Activated T-cell treated with anti-CD3 and anti-CD28 coated beads, Interleukin-2, amount 50 U/mL, for 48 hours (primary cell): Measurements from ENCODE around the gene LIM2.
A peak's percentile ranks its signal among the peaks of the same experiment; 100 is the strongest.

Source experiments
- DNase-seq, 2 experiments: peaks; one replicate each; pipeline ENCODE4 v3.0.0-alpha.2; 2020

LIM2 gene

DNA sequence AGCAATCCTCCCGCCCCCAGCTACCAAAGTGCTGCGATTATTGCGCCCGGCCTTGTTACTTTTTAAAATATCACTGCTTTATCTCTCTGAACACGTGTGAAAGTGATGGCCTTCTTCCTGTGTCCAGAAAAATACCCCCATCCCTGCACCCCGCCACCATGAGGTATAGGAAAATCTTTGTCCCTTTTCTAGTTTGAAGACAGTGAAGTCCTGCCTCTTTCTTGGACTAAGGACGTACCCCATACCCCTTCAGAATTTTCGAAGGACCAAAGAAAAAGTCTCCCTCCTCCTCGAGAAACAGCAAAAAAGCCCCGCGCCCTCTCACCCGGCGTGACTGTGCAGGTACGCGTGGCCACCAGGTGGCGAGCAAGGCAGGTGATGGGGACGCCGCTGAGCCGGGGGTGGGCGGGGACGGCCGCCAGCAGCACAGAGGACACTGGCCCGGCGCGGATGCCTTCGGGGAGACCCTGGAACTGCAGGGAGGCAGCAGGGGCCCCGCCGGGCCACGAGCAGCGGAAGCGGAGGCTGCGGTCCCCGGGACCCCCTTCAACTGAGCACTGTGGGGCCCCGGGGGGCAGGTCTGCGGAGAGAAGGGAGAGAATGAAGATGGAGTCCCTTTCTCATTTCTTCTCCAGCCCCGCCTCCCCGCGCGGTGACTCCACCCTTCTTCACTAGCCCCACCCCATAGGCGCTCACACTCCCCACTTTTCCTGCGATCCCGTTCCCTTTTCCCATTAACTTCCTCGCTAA, 49.0 kb downstream of the LIM2 start:
- peak; percentile 95 for DNase-seq

DNA sequence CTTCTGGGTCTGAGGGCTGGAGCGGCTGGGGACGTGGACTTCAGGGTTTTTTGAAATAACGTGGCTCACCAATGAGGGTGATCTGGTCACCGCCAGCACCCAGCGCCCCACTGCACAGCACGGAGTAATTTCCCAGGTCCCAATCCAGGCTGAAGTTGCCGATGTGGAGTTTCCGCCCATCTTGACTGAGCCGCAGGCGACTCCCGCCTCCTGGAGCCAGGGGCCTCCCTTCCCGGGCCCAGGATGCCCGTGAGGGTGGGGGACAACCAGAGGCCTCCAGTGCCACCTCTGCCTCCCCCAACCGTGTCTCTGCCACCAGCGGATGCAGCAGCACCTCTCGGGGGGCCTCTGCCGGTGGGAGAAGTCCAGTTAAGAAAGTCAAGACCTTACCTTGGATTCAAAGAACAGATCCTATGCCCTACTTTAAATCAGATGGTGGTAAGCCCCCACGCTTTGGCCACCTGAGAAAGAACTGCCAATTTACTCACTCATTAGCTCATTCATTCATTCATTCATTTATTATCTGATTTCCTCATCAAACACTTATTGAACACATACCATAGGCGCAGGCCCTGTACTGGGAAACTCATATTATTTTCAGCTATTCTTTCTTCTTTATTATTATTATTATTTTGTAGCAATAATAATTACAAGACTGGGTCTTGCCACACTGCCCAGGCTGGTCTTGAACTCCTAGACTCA, 49.8 kb downstream of the LIM2 start:
- DNase-seq, result no peak

DNA sequence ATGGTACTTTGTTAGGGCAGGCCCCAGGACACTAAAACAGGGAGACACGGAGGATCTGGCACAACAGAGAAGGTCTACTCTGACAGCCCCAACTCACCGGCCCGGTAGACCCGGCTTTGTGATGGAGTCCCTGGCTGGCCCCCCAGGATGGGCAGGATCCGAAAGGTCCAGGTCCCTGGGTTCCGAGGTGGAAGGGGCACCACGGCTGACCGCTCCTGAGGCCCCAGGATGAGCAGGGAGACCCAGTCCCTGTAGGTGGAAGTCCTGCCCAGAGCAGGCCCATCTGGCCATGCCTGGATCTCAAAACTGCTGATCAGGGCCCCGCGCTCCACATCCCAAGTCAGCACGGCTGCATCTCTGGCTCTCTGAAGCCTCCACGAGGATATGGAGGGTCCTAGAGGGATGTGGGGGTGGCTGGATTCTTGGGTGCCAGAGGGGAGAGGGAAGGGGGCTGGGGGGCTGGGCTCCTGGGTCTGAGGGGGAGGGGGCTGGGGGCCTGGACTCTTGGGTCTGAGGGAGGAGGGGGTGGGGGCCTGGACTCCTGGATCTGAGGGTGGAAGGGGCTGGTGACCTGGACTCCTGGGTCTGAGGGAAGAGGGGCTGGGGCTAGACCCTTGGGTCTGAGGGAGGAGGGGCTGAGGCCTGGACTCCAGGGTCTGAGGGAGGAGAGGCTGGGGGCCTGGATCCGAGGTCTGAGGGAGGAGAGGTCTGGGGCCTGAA, 50.5 kb downstream of the LIM2 start:
- DNase-seq, result no peak

DNA sequence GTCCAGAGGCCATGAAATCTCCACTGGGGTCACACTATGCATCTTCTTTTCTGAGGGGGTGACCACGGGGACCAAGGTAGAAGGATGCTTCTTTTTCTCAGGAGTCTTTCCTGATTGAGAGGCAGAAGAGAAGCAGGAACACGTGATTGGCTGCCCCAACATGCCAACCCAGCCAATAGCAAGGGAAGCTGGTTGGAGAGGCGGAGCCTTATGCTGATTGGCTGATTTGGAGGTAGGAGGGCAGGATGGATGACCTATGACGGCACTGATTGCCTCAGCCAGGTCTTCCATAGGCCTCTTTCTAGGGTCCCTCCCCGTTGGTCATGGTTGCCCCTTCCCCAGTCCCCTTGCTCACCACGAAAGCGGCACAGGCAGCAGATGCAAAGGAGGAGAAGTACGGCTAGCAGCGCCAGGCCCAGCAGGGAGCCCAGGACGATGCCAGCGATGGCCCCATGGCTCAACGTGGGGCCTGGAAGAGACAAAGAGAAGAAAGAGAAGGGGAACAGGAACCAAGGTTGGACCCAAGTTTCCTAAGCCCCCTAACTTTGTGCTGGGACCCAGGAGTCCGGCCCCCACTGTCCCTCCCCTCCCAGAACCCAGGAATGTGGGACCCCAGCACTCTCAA, 53.8 kb downstream of the LIM2 start:
- peak in 1 of 2 experiments; percentile 40 for DNase-seq

DNA sequence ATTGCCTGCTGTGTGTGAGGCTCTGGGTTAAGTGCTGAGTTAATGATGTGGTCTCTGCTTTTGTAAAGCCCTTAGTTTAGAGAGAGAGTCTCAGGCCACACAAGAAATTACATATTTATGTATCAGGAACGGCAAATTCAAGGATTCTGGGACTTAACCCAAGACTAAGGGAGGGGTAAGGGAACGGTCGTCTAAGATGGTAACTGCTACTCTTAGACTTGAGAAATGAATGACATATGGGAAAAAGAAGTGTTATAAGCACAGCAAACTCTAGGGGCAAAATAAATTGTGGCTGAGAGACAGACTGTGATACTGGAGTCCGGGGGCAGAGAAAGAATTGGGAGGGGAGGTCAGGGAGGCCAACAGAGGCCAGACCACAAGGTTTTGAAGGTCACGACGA, 56.1 kb downstream of the LIM2 start:
- DNase-seq, result no peak

DNA sequence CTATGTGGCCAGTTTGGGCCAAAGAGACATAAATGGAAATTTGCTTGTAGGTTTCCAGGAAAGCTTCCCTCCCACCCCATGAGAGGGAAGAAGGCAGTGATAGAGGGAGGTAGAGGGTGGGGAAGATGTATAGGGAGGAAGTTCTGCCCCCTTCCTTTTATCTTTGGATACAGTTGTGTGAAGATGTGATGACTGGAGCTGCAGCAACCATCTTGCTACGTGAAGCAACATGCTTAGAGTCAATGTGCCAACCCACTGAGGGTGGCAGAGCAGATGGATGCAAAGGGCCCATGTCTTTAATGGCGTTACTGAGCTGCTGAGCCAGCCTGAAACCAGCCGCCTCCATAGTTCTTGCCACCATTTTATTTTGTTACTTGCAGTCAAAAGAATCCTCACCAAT, 56.6 kb downstream of the LIM2 start:
- DNase-seq, result no peak

DNA sequence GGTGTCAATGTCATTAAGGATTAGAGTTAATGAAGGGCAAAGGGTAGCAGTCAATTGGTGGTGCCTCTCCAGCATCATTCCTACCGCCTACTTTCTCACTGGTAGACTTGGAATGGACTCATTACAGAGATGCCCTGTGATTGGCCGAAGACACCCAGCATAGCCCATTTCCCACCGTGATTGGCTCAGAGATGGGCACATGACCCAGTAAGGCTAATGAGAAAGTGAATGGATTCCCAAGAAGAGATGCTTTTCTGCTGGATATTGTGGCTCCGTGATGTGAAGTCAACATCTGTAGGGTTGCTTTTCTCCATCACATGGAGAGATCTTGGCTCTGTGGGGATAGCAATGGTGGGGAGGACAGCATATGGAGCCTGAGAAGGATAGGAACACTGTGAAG, 57.4 kb downstream of the LIM2 start:
- DNase-seq, result no peak
